HepG2 (cell line): ENCODE data around the gene INHBC. TPM values are rescaled to one million over a fixed set of nuclear protein-coding genes. Genes with fewer than 3 reads are reported as not detected.

Experiments used
- ARHGAP35 ChIP-seq: sonication (generic); formaldehyde crosslinking; IDR thresholded peaks from 2 replicates; pipeline ENCODE4 v1.9.0; 2022; ENCODE audit warnings: mild to moderate bottlenecking, inconsistent platforms, moderate library complexity, missing genetic modification reagents, borderline replicate concordance
- ARID3A ChIP-seq: IDR thresholded peaks from 2 replicates; pipeline ENCODE4 v1.6.1; 2012; ENCODE audit warnings: low read depth, low read length, improper control_type of control experiment
- BORCS8-MEF2B ChIP-seq: sonication (generic); formaldehyde crosslinking; IDR thresholded peaks from 2 replicates; pipeline ENCODE4 v1.8.0; 2022; ENCODE audit warnings: mild to moderate bottlenecking, missing genetic modification reagents
- FOXJ3 ChIP-seq: sonication (generic); formaldehyde crosslinking; IDR thresholded peaks from 2 replicates; pipeline ENCODE4 v1.4.0; 2020; ENCODE audit warnings: missing genetic modification reagents, mild to moderate bottlenecking, borderline replicate concordance
- ISX ChIP-seq: sonication (generic); formaldehyde crosslinking; conservative IDR thresholded peaks from 2 replicates; pipeline ENCODE4 v1.5.0; 2020; ENCODE audit warnings: missing genetic modification reagents
- MIXL1 ChIP-seq: IDR thresholded peaks from 2 replicates; pipeline ENCODE4 v1.6.1; 2016
- NR0B2 ChIP-seq: sonication (generic); formaldehyde crosslinking; IDR thresholded peaks from 2 replicates; pipeline ENCODE4 v1.4.0; 2020; ENCODE audit warnings: mild to moderate bottlenecking, missing genetic modification reagents
- PBX2 ChIP-seq: IDR thresholded peaks from 2 replicates; pipeline ENCODE4 v1.6.1; 2016; ENCODE audit warnings: control low read depth
- PCBP2 ChIP-seq: fragments of 200-400 bp; formaldehyde crosslinking; optimal IDR thresholded peaks from 2 replicates; pipeline ENCODE3; 2018; ENCODE audit warnings: low read length, low read depth; ENCODE audit not compliant: poor library complexity, severe bottlenecking
- REXO4 ChIP-seq: sonication (generic); formaldehyde crosslinking; IDR thresholded peaks from 2 replicates; pipeline ENCODE4 v1.8.0; 2022; ENCODE audit warnings: missing genetic modification reagents, mild to moderate bottlenecking, borderline replicate concordance
- RORA ChIP-seq: sonication (generic); formaldehyde crosslinking; IDR thresholded peaks from 2 replicates; pipeline ENCODE4 v1.5.0; 2020; ENCODE audit warnings: mild to moderate bottlenecking, missing genetic modification reagents, moderate library complexity
- ZBTB42 ChIP-seq: sonication (generic); formaldehyde crosslinking; IDR thresholded peaks from 2 replicates; pipeline ENCODE4 v1.5.0; 2020; ENCODE audit warnings: mild to moderate bottlenecking, missing genetic modification reagents
- ZBTB7B ChIP-seq: sonication (generic); formaldehyde crosslinking; IDR thresholded peaks from 2 replicates; pipeline ENCODE4 v1.4.0; 2020; ENCODE audit warnings: missing genetic modification reagents
- ZMYM2 ChIP-seq: sonication (generic); formaldehyde crosslinking; IDR thresholded peaks from 2 replicates; pipeline ENCODE4 v1.8.0; 2022; ENCODE audit warnings: mild to moderate bottlenecking, missing genetic modification reagents
- ZNF12 ChIP-seq: sonication (generic); formaldehyde crosslinking; IDR thresholded peaks from 2 replicates; pipeline ENCODE4 v1.5.0; 2020; ENCODE audit warnings: missing genetic modification reagents
- ZNF124 ChIP-seq: sonication (generic); formaldehyde crosslinking; IDR thresholded peaks from 2 replicates; pipeline ENCODE4 v1.4.0; 2020; ENCODE audit warnings: missing genetic modification reagents
- ZNF160 ChIP-seq: sonication (generic); formaldehyde crosslinking; IDR thresholded peaks from 2 replicates; pipeline ENCODE4 v1.8.0; 2022; ENCODE audit warnings: mild to moderate bottlenecking, inconsistent platforms, missing genetic modification reagents
- ZNF232 ChIP-seq: sonication (generic); formaldehyde crosslinking; IDR thresholded peaks from 2 replicates; pipeline ENCODE4 v1.4.0; 2020; ENCODE audit warnings: missing genetic modification reagents, borderline replicate concordance
- ZNF317 ChIP-seq: sonication (generic); formaldehyde crosslinking; IDR thresholded peaks from 2 replicates; pipeline ENCODE4 v1.5.0; 2020; ENCODE audit warnings: mild to moderate bottlenecking, missing genetic modification reagents
- ZNF451 ChIP-seq: sonication (generic); formaldehyde crosslinking; IDR thresholded peaks from 2 replicates; pipeline ENCODE4 v1.5.0; 2020; ENCODE audit warnings: mild to moderate bottlenecking, missing genetic modification reagents
- ZNF550 ChIP-seq: sonication (generic); formaldehyde crosslinking; IDR thresholded peaks from 2 replicates; pipeline ENCODE4 v1.4.0; 2020; ENCODE audit warnings: mild to moderate bottlenecking, missing genetic modification reagents, borderline replicate concordance
- ZNF574 ChIP-seq: sonication (generic); formaldehyde crosslinking; IDR thresholded peaks from 2 replicates; pipeline ENCODE4 v1.4.0; 2020; ENCODE audit warnings: missing genetic modification reagents
- ZNF749 ChIP-seq: sonication (generic); formaldehyde crosslinking; IDR thresholded peaks from 2 replicates; pipeline ENCODE4 v1.8.0; 2022; ENCODE audit warnings: mild to moderate bottlenecking, missing genetic modification reagents, moderate library complexity, borderline replicate concordance
- polyA plus RNA-seq, 8 experiments: library from polyadenylated mRNA; depleted of rRNA in 3 of 8; stranded (reverse) in 7 of 8; unstranded in 1 of 8; fragments of >200 nt; fragmentation: Illumina TruSeq in 4 of 8; extraction: Trizol in 4 of 8; gene quantifications; 2 replicates each; pipeline versions ENCODE4 v1.2.1 to v1.2.3, GENCODE V29; 2011 to 2016; ENCODE audit warnings: low read depth in 4 of 8, missing spikeins in 1 of 8, mixed read lengths in 1 of 8; ENCODE audit not compliant: insufficient read depth in 1 of 8
- total RNA-seq, 5 experiments: library from RNA; depleted of rRNA; stranded (reverse); fragments of >200 nt; fragmentation: Illumina TruSeq; extraction: Trizol; gene quantifications; 2 replicates each; pipeline ENCODE4 v1.2.3, GENCODE V29; 2016; ENCODE audit warnings: low read depth in 1 of 5

The INHBC gene
- total and polyA plus RNA-seq, 2 of the 13 experiments (the other 11 are each of a cell fraction or from before 2014, with no cell fraction given) = 1.8 to 13.8 TPM

GRCh38 chr12:57459055-57459749 lies 24.6 kb downstream of the INHBC start (continued):
- TF ChIP-seq ZMYM2 (CRISPR knock-in tag) (no peak), ZBTB42 (CRISPR knock-in tag) (0 out of 2 replicates have a peak, but pooled peaks have one; percentile 52), ZNF124 (CRISPR knock-in tag) (no peak), RORA (CRISPR knock-in tag) (no peak), REXO4 (CRISPR knock-in tag) (no peak), FOXJ3 (CRISPR knock-in tag) (no peak), PCBP2 (no peak), ZNF160 (CRISPR knock-in tag) (0 out of 2 replicates have a peak, but pooled peaks have one; percentile 55), BORCS8-MEF2B (CRISPR knock-in tag) (0 out of 2 replicates have a peak, but pooled peaks have one; percentile 2), ARID3A (no peak), ZBTB7B (CRISPR knock-in tag) (peak; percentile 16; the same call in 1 of the 2 replicates), ZNF451 (no peak), ARHGAP35 (CRISPR knock-in tag) (no peak), PBX2 (CRISPR knock-in tag) (no peak), NR0B2 (CRISPR knock-in tag) (no peak), ZNF574 (peak; percentile 38), ZNF749 (no peak), ZNF317 (CRISPR knock-in tag) (0 out of 2 replicates have a peak, but pooled peaks have one; percentile 23), ZNF550 (CRISPR knock-in tag) (no peak), MIXL1 (no peak), ZNF232 (CRISPR knock-in tag) (no peak; the same call in 1 of the 2 replicates), ISX (no peak), ZNF12 (no peak)
